ENCODE results near the gene FARP1. TPM values are rescaled to one million over a fixed set of nuclear protein-coding genes. Genes with fewer than 3 reads are reported as not detected.

FARP1 gene
- total and polyA plus RNA-seq, 2 of the 13 experiments (the other 11 are each of a cell fraction or from before 2014, with no cell fraction given): 70.6 to 126 TPM

- Histone ChIP-seq H2AFZ (ENCODE audit: low read length) (no peak overlapping the region), H3K4me1 (ENCODE audit: insufficient read depth, low read length) (peaks cover 95% of the 10 kb centered on the region), H3K4me2 (ENCODE audit: low read depth, low read length) (no peak overlapping the region), H4K20me1 (ENCODE audit: insufficient read depth, low read length) (peaks cover 16% of the 10 kb centered on the region), H3K9me3 (ENCODE audit: low read length) (no peaks in the 10 kb centered on the region), H3K27me3 (ENCODE audit: control insufficient read depth in 1 of 2, insufficient read depth in 2 of 2, low read length in 2 of 2) (no peaks in the 10 kb centered on the region), H3K27ac (ENCODE audit: extremely low read length, insufficient read depth, low read length) (peak overlapping the region; percentile 10), H3K36me3 (replicated peaks in 1 of 2; ENCODE audit: control insufficient read depth in 1 of 2, insufficient read depth in 2 of 2, low read length in 2 of 2) (peaks cover 3 to 17% of the 10 kb centered on the region in 2 experiments; a peak in 4 of 5 replicates), H3K9ac (ENCODE audit: insufficient read depth, low read depth, low read length) (no peak overlapping the region; the same call in 1 of the 2 replicates), H3K4me3 (replicated peaks in 1 of 3; ENCODE audit: insufficient read depth in 1 of 3, low read depth in 2 of 3, low read length in 3 of 3) (no peak overlapping the region), H3K79me2 (ENCODE audit: insufficient read depth, low read length) (peaks cover 85% of the 10 kb centered on the region)
- WGBS (ENCODE audit: low lambda C conversion rate): 94% methylated on average over 12 of the region's 12 CpGs
- ATAC-seq (no peak), FAIRE-seq (no peak), DNase-seq (ENCODE audit: low spot score) (no peak)
- intact Hi-C loops (cut with micrococcal nuclease; ENCODE audit: unreplicated experiment) (no loop called here), in situ Hi-C loops (cut with HindIII; ENCODE audit: extremely low pct_ligation_motif_present, low pct_unique_long_range_greater_than_20kb) (no loop called here)
- CTCF ChIA-PET (ENCODE audit: low intra/inter-chr PET ratio, low total read pairs): no interaction called here
- TF ChIP-seq ZBTB1 (CRISPR knock-in tag; IDR thresholded peaks at IDR 0.05; ENCODE audit: borderline replicate concordance) (no peak), ZNF274 (CRISPR knock-in tag; IDR thresholded peaks at IDR 0.05) (0 out of 2 replicates have a peak, but pooled peaks have one; percentile 23), ZNF687 (CRISPR knock-in tag; IDR thresholded peaks at IDR 0.05) (peak; percentile 20; the same call in 1 of the 2 replicates), ZBTB38 (CRISPR knock-in tag; IDR thresholded peaks at IDR 0.05) (peak; percentile 52; the same call in 1 of the 2 replicates)
- BruUV-seq (replicated peaks): no TSS peak
- POLR2A ChIA-PET: interaction anchor here (1.6 to 2.0 kb wide), 2 partner anchors 8 to 73 kb away, joined by 4 to 5 read pairs; no protein-coding TSS in a partner anchor
Observed at GRCh38 chr13:98504371-98504963, 361.6 kb downstream of the FARP1 start.

Small RNAs within 50 kb of the gene (microRNA-seq; reads per million reads assigned to microRNA genes)
- 4.8 reads per million, percentile 31 among the genes with 10 or more reads in this experiment for gene MIR3170

Small RNAs within 50 kb of the gene (small RNA-seq; reads per million reads assigned to genes)
- 0.10 to 23.2 (median 5.9) reads per million in 3 experiments for gene MIR3170 (ENCODE audit: insufficient read depth in 2 of 3, insufficient read length in 3 of 3, low read depth in 2 of 3, low replicate concordance in 1 of 3)

Other genes starting within 250 kb of the FARP1 start
- gene IPO5, start 189.4 kb upstream of the FARP1 start, total RNA-seq (2016; rRNA removed; fragmentation: Illumina TruSeq; extraction: Trizol): 242 and 411 TPM in 2 replicates
- 117 and 155 TPM in 2 replicates for gene IPO5, start 189.4 kb upstream of the FARP1 start, polyA plus RNA-seq (2011; rRNA removed)
- gene RNF113B, start 34.2 kb downstream of the FARP1 start, total RNA-seq (2016; rRNA removed; fragmentation: Illumina TruSeq; extraction: Trizol): not detected in 2 replicates
- not detected in 2 replicates for gene RNF113B, start 34.2 kb downstream of the FARP1 start, polyA plus RNA-seq (2011; rRNA removed)

Data from HepG2 (cell line).